Activated CD4-positive, alpha-beta T cell treated with anti-CD3 and anti-CD28 coated beads, Interleukin-2, Interleukin-6, amounts not matched to agents 100 ng/mL and 50 ng/mL, durations not matched to agents 16 hours and 8 hours (primary cell): ENCODE results near the gene POLG2.
"Not testable (repeated sequence)": the region's sequence is repeated elsewhere in the genome, so short reads cannot be mapped to it uniquely, and the experiment has no call there.

Source experiments
- DNase-seq: peaks from one replicate; pipeline ENCODE4 v3.0.0-alpha.2; 2020

POLG2 gene

DNA sequence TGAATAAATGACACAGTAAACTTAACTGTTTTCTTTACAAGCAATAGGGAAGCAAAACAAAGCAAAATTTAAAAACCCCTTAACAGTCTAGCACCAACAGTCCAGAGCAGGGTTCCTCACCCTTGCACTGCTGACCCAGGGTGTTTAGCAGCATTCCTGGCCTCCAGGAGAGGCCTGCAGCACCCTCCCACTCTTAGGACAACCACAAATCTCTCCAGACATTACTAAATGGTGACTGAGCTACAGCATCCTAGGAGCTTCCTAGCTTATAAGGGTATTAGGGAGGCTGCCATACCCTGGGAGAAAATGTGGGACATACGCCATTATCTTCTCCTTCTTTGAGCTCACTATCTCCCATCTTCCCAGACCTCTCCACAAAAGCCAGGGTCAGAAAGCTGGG is 15.9 kb downstream of the POLG2 start:
- no peak for DNase-seq

DNA sequence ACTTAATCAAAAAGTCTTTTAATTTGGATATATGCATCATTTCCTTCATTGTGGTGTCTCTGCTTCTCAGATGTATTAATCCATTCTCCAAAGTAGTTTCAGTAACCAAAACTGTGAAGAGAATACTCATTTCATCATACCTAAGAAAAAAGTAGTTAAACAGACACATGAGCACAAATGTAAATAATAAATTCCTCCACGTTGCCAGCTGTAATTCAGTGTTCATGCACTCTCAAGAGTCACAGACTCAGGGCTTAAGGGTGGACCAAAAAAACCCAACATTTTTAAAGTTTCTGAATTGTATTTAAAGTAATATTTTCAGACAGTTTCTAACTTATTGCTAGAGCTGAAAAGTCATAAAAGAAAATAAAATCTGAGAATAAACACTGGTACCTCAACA is 19.0 kb downstream of the POLG2 start:
- no peak for DNase-seq

DNA sequence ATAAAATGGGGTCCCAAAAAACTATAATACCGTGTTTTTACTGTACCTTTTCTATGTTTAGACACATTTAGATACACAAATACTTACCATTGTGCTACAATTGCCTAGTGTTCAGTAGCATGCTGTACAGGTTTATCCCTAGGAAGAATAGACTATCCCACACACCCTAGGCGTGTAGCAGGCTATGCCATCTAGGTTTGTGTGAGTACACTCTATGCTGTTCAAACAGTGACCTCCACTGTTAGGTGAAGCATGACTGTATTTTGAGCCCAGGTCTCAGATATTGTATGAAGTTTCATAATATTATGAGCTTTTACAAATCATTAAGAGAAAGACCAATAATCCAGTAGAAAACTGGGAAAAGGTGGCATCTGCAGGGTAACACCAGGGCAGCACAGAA is 24.3 kb downstream of the POLG2 start:
- no peak for DNase-seq

DNA sequence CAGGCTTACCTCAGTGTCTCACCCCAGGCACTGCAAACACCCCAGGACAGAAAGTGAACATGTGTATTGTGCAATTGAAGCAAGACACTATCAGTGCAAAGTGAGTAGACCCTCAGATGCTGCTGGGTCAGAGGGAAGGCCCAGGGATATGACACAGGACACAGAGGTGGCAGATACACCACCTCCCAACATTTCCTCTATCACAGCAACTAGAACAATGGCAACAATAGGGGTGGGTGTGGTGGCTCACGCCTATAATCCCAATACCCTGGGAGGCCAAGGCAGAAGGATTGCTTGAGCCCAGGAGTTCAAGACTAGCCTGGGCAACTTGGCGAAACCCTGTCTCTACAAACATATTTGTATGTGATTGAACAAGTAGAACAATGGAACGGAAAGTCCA is 25.4 kb downstream of the POLG2 start:
- no peak for DNase-seq

DNA sequence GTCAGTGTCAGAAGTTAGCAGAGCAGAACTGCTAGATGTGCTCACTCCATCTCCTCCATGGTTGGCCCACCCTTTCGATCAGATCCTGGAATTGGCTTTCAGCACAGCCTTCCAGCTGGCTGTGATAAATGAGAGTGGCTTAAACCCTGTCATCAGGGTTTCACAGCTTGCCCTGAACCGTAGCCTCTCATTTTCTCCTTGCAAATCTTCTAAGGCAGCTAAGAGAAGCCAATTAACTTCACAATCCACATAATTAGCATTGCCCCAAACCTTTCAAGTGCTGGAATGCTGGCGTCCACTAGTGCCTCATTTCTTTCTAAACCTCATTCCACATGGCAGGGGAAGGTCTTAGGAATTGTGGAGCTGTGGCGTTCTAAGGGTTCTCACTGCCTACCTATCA is 26.2 kb downstream of the POLG2 start:
- no peak for DNase-seq

DNA sequence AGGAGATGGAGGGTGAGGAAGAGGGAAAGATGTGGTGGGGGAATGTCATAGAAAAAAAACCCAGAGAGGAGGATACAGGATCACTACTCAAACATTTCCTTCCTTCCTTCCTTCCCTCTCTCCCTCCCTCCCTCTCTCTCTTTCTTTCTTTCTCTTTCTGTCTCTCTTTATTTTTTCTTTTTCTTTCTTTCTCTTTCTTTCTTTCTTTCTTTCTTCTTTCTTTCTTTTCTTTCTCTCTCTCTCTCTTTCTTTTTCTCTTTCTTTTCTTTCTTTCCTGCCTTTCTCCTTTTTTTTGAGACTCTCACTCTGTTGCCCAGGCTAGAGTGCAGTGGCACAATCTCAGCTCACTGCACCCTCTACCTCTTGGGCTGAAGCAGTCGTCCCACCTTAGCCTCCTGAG is 30.0 kb downstream of the POLG2 start:
- not testable (repeated sequence) for DNase-seq

DNA sequence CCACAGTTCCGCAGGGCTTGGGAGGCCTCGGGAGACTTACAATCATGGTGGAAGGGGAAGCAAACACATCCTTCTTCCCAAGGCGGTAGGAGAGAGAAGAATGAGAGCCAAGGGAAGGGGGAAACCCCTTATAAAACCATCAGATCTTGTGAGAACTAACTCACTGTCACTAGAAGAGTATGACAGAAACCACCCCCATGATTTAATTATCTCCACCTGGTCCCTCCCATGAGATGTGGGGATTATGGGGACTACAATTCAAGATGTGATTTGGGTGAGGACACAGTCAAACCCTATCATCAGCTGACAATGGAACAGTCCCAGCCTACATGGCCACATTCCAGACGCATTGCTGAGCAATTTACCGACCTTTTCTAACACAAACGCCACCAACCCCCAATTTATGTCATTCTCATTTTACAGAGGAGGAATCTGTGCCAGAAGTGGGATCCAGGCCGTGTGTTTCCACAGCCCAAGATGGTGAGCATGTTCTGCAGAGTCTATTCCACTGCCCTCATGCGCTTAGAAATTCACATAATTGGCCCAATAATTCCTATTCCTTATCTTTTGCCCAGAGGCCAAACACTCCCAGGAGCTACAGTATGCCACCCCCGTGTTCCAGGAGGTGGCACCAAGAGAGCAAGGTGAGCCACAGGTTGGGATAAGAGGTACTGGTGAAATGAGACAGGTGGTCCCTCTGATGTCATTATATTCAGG is 30.7 kb downstream of the POLG2 start:
- no peak for DNase-seq

DNA sequence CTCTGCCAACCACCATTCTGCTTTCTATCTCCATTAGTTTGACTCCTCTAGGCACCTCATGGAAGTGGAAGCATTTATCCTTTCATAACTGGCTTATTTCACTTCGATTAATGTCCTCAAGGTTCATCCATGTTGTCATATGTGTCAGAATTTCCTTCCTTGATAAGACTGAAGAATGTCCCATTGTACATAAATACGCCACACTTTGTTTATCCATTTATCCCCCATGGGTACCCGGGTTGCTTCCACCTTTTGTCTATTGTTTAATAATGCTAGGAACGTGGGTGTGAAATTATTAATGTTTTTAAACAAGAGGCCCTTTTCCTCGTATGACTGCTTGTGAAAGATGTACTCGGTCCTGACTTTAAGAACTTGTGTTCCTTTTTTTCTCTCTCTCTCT is 35.1 kb downstream of the POLG2 start:
- no peak for DNase-seq

DNA sequence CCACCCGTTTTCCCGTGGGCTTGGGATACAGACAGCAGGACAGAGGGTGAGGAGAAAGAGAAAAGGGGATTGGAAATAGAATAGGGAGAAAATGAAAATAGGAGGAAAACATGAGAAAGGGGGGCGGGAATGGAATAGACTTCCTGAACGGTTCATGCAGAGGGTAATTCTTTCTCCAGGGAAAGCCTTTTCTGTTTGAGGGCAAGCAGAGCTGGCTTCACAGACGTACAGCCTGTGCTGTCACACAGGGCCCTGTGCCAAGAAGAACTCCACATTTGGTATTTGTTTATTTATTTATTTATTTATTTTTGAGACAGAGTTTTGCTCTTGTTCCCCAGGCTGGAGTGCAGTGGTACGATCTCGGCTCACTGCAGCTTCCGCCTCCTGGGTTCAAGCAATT is 35.9 kb downstream of the POLG2 start:
- DNase-seq, result no peak

DNA sequence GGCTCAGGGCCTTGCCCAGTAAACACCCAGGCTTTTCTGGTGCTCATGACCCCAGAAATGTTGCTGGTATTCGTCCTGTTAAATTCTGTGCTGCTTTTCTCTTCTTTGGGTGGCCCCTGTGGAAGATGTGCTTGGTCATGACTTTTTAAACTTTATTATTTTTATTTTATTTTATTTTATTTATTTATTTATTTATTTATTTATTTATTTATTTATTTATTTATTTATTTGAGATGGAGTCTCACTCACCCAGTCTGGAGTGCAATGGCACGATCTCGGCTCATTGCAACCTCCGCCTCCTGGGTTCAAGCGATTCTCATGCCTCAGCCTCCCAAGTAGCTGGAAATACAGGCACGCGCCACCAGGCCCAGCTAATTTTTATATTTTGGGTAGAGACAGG is 37.0 kb downstream of the POLG2 start:
- not testable (repeated sequence) for DNase-seq

DNA sequence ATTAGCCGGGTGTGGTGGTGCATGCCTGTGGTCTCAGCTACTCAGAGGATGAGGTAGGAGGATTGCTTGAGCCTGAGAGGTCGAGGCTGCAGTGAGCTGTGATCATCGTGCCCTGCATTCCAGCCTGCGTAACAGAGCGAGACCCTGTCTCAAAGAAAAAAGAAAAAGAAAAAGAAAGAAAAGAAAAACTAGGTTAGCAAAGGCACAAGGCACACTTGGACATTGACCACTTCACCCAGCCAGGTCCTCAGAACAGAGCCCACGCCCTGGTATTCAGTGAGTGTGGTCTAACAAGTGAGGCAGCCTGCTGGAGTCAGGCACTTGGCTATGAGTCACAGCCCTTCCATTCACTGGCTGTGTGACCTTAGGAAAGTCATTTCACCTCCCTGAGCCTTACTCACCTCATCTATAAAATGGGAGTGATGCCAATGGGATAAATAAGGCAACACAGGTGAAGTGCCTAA is 37.5 kb downstream of the POLG2 start:
- DNase-seq, result peak; percentile 6

DNA sequence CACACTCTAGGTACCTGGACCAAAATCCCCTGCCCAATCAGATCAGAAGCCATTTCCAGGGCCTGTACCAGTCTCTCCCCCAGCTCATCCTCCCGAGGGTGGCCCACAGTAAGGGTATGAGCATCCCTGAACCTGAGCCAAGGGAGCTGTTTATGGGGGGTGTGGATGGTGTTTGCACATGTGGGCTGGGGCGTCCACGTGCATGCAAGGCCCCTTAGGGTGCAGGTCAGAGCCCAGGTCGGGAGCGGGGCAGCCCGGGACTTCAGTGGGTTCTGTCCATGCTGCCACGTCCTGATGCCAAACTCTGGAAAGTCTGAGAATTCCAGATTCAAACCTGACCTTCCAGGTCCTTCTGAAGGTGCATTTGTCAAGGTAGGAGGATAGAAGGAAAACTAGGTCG is 38.1 kb downstream of the POLG2 start:
- no peak for DNase-seq

DNA sequence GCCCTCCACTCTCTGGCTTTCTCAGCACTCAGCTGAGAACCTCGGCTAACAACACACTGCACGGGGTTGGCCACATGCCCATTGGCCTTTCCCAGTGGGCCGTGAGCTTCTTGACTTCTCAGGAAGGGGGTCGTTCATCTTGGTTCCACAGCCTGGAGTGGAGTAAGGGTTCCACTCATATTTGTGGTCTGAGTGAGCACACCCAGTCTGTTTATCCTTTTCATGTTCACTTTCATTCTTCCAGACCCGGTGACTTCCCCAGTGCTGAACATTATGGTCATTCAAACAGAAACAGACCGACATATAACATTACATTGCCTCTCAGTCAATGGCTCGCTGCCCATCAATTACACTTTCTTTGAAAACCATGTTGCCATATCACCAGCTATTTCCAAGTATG is 39.7 kb downstream of the POLG2 start:
- no peak for DNase-seq

DNA sequence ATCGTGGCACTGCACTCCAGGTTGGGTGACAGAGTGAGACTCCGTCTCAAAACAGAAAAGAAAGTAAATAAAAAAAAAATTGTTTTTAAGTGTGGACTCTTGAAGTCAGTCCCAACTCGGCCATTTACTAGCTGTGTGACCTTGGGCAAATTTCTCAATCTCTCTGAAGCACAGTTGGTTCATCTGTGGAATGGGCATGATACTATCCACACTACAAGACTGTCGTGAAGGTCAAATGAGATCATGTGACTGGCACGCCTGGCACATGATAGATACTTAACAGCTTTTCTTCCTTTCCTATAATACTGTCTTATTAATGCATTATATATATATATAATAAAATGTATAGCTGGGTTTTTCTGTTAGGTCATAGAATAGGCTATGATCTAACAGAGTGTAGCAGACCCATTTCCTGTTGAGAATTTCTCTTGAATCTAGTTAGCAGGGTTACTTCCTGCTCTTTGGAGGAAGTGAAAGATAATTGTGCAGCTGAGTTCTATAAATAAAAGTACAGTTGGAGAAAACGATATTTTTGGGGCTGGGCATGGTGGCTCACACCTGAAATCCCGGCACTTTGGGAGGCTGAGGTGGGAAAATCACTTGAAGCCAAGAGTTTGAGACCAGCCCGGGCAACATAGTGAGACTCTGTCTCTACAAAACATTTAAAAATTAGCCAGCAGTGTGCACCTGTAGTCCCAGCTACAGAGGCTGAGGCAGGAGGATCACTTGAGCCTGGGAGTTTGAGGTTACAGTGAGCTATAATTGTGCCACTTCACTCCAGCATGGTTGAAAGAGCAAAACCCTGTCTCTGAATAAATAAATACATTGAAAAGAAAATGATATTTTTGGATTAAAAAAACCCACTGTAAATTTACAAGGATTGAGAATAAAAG is 40.6 kb downstream of the POLG2 start:
- DNase-seq, result peak; percentile 20

DNA sequence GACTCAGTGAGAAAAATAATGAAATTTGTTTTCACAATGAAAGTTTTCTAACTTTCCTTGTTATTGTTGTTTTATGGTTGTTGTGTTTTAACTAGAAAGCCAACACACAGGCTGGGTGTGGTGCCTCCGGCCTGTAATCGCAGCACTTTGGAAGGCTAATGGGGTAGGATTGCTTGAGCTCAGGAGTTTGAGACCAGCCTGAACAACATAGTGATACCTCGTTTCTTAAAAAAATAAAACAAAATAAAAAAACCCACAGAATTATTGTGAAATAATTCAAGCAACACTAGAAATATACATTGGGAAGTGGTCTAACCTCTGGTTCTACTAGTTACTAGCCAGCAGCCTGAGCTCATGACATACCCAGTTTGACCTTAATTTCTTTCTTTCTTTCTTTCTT is 47.3 kb downstream of the POLG2 start:
- no peak for DNase-seq

DNA sequence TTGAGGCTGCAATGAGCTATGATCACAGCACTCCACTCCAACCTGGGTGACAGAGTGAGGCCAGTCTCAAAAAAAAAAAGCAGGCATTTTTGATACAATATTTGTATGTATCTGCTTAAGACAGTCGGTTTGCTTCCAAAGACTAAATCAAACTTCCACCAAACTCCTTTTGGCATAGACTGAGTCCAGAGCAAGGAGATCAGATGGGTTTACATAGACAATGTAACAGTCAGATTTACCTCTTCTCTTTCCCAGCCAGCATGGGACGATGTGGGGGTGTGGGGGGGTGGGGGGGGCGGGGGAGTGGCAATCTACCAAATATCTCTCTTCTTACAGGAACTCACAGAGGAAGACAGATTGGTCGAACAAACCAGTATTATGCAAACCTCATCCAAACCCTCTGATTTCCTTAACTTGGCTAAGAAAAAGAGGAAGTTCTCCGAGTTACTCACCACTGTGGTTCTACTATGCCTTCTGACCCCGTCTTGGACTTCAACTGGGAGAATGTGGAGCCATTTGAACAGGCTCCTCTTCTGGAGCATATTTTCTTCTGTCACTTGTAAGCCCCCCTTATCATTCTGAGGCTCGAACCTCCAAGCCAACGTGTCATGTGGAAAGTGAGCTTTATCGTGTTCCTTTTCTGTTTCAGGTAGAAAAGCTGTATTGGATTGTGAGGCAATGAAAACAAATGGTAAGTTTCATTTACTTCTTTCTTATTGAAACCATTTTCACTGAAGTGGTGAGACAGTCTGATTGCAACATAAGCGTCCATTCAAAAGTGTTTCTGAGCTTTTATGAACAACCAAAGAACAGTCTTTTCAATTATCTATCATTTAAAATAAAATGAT is 48.0 kb downstream of the POLG2 start, which contains the start of gene MILR1:
Gene MILR1 (plus strand): TSS at position 451 of the 848 bp plus-strand sequence. CDS start 54 bp downstream, at position 505.
- DNase-seq, result peak; percentile 16

DNA sequence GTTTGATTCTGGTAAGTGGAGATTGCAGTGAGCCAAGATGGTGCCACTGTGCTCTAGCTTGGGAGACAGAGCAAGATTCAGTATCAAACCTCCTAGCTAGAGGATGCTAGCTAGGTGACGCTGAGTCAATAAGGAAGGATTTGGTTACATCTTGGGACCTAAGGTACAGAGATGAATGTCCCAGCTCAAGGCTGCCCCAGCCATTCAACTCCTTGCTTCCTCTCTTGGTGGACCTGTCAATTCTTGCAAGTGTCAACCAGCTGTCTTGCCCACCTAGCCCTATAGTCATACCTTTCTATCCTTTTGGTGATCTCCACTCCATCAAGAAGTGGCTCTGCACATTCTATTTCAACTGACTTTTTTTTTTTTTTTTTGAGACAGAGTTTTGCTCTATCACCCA is 49.3 kb downstream of the POLG2 start:
- DNase-seq, result peak; percentile 71

DNA sequence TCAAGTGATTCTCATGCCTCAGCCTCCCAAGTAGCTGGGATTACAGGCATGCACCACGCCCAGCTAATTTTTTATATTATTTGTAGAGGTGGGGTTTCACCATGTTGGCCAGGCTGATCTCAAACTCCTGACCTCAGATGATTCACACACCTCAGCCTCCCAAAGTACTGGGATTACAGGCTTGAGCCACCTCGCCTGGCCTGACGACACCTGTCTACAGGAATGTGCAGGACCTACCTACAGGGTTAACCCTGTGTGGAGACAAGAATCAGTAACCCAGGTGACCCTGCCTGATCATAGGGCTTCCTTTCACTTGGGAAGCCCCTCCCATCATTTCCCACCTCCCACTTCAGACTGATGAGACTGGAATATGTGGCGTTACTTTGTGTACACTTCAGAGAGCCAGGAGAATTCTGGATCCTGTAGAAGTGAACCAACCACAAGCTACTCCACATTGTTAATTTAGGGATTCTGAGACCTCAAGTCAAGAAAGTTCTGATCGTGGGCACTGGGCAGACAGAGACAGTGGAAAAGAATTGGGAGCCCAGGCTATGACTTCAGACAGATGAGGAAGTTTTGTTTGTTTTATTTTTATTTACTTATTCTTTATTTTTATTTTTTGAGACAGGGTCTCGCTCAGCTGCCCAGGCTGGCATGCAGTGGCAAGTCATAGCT is 53.6 kb downstream of the POLG2 start:
- no peak for DNase-seq

DNA sequence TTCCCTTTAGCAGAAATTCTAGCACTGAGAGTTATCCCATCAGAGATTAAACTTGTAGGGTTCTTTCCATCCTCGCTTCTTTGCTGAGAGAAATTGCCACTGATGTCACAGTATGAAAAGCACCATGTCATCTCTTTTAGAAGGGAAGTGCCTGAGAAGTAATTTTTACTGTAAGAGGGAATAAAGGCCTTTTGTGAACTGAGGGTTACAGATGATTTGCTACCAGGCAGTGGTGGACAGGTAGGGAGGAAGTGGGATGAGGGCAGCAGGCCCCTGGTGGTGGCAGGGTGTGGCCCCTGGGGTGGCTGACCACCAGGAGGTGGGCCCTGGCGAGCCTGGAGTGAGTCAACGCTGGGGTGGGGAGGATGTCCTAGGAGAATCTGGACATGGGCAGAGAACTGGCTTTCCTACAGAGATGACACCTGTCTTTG is 54.3 kb downstream of the POLG2 start:
- DNase-seq, result peak; percentile 23

DNA sequence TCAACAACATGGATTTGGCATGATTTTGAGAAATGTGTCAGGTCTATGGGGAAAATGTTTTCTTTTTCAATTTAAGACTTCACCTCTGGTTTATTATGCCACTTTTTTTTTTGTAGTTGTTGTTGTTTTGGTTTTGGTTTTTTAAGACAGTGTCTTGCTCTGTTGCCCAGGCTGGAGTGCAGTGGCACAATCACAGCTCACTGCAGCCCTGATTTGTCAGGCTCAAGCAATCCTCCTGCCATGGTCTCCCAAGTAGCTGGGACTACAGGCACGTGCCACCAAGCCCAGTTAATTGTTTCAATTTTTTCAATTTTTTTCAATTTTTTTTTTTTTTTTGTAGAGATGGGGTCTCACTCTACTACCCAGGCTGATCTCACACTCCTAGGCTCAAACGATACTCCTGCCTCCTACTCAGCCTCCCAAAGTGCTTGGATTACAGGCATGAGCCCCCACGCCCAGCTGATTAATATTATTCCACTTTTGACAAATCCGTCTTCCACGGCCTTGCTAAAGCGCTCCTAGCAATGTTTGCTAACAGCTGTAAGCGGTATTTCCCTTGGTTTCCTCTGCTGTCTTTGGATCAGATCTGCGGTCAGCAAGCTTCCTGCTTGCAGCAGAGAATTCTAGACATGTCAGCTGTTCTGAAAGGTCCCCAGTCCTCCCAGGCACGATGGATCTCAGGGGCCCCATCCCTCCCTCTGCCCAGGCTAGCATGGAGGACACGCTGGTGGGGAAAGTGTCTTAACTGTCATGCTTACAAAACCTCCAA is 54.9 kb downstream of the POLG2 start:
- peak; percentile 52 for DNase-seq

DNA sequence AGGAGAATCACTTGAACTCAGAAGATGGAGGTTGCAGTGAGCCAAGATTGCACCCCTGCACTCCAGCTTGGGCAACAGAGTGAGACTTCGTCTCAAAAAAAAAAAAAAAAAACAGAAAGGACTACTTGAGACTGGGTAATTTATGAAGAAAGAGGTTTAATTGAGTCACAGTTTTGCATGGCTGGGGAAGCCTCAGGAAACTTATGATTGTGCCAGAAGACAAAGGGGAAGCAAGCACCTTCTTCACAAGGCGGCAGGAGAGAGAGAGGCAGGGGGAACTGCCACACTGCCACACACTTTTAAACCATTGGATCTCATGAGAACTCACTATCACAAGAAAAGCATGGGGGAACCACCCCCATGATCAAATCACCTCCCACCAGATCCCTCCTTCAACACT is 56.9 kb downstream of the POLG2 start:
- DNase-seq, result no peak

DNA sequence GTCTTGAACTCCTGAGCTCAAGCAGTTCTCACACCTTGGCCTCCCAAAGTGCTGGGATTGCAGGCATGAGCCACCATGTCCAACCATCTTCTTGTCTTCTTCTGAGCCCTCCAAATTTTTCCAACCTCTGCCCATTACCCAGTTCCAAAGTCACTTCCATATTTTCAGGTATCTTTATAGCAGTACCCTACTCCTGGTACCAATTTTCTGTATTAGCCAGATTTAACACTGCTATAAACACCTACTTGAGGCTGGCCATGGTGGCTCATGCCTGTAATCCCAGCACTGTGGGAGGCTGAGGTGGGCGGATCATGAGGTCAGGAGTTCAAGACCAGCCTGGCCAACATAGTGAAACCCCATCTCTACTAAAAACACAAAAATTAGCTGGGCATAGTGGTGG is 57.3 kb downstream of the POLG2 start:
- DNase-seq, result not testable (repeated sequence)
